Measurements from ENCODE around the gene USP3.

Gene USP3

DNA sequence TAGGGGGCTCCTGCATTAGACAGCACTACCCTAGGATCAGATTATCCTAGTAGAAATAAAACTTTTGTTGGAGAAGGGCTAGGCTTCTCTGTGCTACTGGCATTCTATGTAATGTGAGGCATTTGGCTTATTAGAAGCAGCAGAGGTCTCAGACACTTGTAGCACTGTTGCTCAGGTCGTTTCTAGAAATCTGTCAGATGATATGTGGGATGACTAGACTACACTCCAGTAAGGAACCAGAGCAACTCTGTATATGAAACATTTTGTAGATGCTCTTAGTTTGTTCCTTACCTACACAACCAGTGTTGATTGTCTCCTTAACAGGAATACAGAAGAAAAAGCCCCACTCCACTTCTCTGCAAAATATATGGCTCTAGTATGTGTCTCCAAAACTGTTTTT, 70.9 kb downstream of the USP3 start:
- no peak overlapping the region for H3K9ac ChIP-seq (ENCODE audit: low read depth, low read length)
- H3K27me3 ChIP-seq (ENCODE audit: control insufficient read depth, insufficient read depth, low read length): no peaks in the 10 kb centered on the region
- no peak overlapping the region for H3K27ac ChIP-seq (ENCODE audit: low read depth, low read length)
- no peaks in the 10 kb centered on the region for H3K36me3 ChIP-seq (ENCODE audit: control insufficient read depth, insufficient read depth, low read length)
- no peaks in the 10 kb centered on the region for H3K9me3 ChIP-seq (ENCODE audit: control insufficient read depth, insufficient read depth, low read length)
- H3K4me1 ChIP-seq (ENCODE audit: control insufficient read depth, insufficient read depth, low read length): no peaks in the 10 kb centered on the region
- H3K4me3 ChIP-seq (ENCODE audit: low read depth, low read length): no peak overlapping the region

DNA sequence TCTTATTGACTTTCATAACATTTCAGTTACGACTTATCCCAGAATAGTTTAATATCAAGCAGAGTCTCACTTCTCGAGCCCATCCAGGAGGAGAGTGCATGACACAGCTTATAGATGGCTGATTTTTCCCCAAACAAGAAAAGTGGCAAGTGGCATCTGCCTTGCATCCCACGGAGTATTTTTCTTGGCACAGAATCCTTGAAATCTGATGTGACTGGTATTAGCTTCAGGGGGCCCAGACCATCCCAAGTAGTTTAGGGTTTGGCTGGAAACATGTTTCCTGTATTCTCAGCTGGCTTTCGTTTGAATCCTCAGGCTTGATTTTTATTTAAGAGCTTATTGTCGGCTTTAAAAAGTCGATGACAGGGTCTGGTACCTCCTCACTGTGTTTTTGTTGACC, 72.0 kb downstream of the USP3 start:
- no peak overlapping the region for H3K4me3 ChIP-seq (ENCODE audit: low read depth, low read length)
- H3K36me3 ChIP-seq (ENCODE audit: control insufficient read depth, insufficient read depth, low read length): no peaks in the 10 kb centered on the region
- no peaks in the 10 kb centered on the region for H3K27me3 ChIP-seq (ENCODE audit: control insufficient read depth, insufficient read depth, low read length)
- H3K9ac ChIP-seq (ENCODE audit: low read depth, low read length): no peak overlapping the region
- no peak overlapping the region for H3K27ac ChIP-seq (ENCODE audit: low read depth, low read length)
- no peaks in the 10 kb centered on the region for H3K9me3 ChIP-seq (ENCODE audit: control insufficient read depth, insufficient read depth, low read length)
- no peaks in the 10 kb centered on the region for H3K4me1 ChIP-seq (ENCODE audit: control insufficient read depth, insufficient read depth, low read length)

DNA sequence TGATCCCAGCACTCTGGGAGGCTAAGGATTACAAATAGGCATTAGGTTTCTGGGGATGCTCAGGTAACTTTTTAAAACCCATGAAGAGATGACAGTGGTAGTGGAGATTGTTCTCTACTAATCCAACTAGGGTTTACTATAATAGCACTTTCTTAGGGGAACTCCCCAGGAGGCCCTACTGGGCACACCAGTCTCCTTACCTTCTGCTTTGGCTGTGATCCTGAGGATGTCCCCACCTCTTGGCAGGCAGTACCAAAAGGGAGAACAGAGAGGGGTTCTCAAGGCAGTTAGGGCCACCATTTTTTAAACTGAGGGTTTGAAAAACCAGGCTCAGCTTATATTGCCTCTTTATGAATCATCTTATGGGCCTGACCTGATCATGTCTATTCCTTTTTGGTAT, 77.8 kb downstream of the USP3 start:
- no peaks in the 10 kb centered on the region; the same call in 1 of the 2 replicates for H3K27me3 ChIP-seq (ENCODE audit: control insufficient read depth, insufficient read depth, low read length)
- H3K27ac ChIP-seq (ENCODE audit: low read depth, low read length): no peak overlapping the region
- no peak overlapping the region for H3K9ac ChIP-seq (ENCODE audit: low read depth, low read length)
- no peak overlapping the region for H3K4me3 ChIP-seq (ENCODE audit: low read depth, low read length)
- H3K36me3 ChIP-seq (ENCODE audit: control insufficient read depth, insufficient read depth, low read length): no peaks in the 10 kb centered on the region
- no peaks in the 10 kb centered on the region for H3K9me3 ChIP-seq (ENCODE audit: control insufficient read depth, insufficient read depth, low read length)
- H3K4me1 ChIP-seq (ENCODE audit: control insufficient read depth, insufficient read depth, low read length): no peaks in the 10 kb centered on the region

DNA sequence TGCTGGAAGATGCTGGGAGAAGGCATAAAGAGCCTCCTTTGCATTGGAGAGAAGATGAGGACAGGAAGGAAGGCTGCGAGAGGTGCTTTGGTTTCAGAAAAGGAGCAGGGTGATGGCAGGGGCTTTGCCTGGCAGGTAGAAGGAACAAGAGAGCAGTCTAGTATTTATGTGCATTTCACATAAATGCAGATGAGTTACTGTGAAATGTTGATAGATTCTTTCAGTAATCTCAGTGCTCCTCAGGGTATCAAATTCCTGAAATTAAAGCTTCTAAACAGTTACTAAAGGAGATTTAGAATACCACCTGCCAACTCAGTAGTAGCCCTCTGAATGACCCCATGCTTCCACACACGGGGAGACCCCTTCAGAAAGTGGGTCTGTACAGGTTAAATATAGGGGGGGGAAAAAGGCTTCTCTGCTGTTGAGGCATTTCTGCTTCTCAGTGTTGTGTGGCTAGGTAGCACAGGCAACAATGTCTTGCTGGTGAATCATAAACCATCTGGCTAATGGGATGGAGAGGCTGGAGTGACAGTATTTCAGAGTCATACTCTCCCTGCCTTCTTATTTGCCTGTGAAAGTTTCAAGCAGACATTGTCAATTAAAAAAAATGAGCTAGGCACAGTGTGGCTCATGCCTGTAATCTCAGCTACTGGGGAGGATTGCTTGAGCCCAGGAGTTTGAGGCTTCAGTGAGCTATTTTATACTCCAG, 78.5 kb downstream of the USP3 start:
- H3K9me3 ChIP-seq (ENCODE audit: control insufficient read depth, insufficient read depth, low read length): no peaks in the 10 kb centered on the region
- no peaks in the 10 kb centered on the region for H3K36me3 ChIP-seq (ENCODE audit: control insufficient read depth, insufficient read depth, low read length)
- H3K4me1 ChIP-seq (ENCODE audit: control insufficient read depth, insufficient read depth, low read length): no peaks in the 10 kb centered on the region
- no peak overlapping the region for H3K9ac ChIP-seq (ENCODE audit: low read depth, low read length)
- no peak overlapping the region for H3K27ac ChIP-seq (ENCODE audit: low read depth, low read length)
- H3K4me3 ChIP-seq (ENCODE audit: low read depth, low read length): no peak overlapping the region
- no peaks in the 10 kb centered on the region; the same call in 1 of the 2 replicates for H3K27me3 ChIP-seq (ENCODE audit: control insufficient read depth, insufficient read depth, low read length)

DNA sequence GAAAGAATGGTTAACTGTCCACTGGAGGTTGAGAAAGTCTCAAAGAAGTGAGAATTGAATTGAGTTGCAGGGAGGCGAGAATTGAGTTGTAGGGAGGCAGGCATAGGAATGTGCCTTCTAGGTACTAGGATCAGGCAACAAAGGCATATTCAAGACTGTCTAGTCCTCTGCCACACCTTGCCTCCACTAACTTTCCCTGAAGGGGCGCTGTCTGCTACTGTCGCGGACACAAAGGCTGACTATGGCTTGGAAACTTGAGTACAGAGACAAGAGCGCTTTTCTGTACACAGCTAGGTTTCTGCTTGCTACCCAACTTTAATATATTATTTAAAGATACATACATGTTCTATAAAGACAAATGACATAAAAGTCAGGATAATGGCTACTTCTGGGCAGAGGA, 82.4 kb downstream of the USP3 start:
- Histone ChIP-seq H3K27me3 (ENCODE audit: control insufficient read depth, insufficient read depth, low read length) (no peaks in the 10 kb centered on the region; the same call in 1 of the 2 replicates), H3K4me3 (ENCODE audit: low read depth, low read length) (no peak overlapping the region), H3K9me3 (ENCODE audit: control insufficient read depth, insufficient read depth, low read length) (no peaks in the 10 kb centered on the region), H3K9ac (ENCODE audit: low read depth, low read length) (no peak overlapping the region), H3K36me3 (ENCODE audit: control insufficient read depth, insufficient read depth, low read length) (peaks cover 8% of the 10 kb centered on the region), H3K27ac (ENCODE audit: low read depth, low read length) (no peak overlapping the region), H3K4me1 (ENCODE audit: control insufficient read depth, insufficient read depth, low read length) (no peaks in the 10 kb centered on the region)

DNA sequence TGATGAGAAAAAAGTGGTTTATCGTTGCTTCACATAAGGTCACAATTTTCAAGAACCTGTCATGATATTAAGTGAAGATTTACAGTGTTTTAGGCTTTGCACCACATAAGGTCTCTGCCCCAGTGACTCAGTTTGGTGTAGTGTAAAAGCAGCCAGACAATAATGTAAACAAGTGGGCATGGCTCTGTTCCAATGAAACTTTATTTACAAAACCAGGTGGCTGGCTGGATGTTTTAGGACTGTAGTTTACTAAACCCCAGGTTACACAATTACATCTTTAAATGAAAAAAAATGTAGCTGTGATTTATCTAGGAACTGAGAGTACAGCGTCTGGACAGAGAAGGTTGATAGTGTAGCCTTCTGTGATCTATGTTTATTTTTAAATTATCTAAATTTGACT, 83.1 kb downstream of the USP3 start:
- H3K9ac ChIP-seq (ENCODE audit: low read depth, low read length): no peak overlapping the region
- H3K27ac ChIP-seq (ENCODE audit: low read depth, low read length): no peak overlapping the region
- H3K36me3 ChIP-seq (ENCODE audit: control insufficient read depth, insufficient read depth, low read length): peaks cover 8% of the 10 kb centered on the region

DNA sequence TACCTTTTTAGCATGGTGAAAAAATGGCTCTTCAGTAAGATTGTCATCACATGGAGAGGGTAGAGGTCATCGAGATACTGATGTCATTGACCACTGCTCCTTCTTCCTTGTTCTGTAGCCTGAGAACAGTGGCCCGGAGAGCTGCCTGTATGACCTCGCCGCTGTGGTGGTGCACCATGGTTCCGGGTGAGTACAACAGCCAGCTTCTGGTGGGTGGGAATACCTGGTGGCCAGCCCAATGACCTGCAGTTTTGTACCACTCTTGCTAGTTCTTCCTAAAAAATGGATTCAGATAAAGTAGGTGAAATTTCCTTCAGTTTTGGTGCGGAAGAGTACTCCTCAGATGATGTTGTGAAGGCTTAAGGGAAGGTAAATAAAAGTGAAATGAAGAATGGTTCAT, 84.4 kb downstream of the USP3 start:
- Histone ChIP-seq H3K27ac (ENCODE audit: low read depth, low read length) (no peak overlapping the region), H3K4me3 (ENCODE audit: low read depth, low read length) (no peak overlapping the region), H3K36me3 (ENCODE audit: control insufficient read depth, insufficient read depth, low read length) (peaks cover 8% of the 10 kb centered on the region), H3K4me1 (ENCODE audit: control insufficient read depth, insufficient read depth, low read length) (no peaks in the 10 kb centered on the region), H3K27me3 (ENCODE audit: control insufficient read depth, insufficient read depth, low read length) (no peaks in the 10 kb centered on the region; the same call in 1 of the 2 replicates), H3K9me3 (ENCODE audit: control insufficient read depth, insufficient read depth, low read length) (no peaks in the 10 kb centered on the region), H3K9ac (ENCODE audit: low read depth, low read length) (no peak overlapping the region)

More for the DNA sequence above, 83.1 kb downstream of the USP3 start:
- H3K4me1 ChIP-seq (ENCODE audit: control insufficient read depth, insufficient read depth, low read length): no peaks in the 10 kb centered on the region
- H3K4me3 ChIP-seq (ENCODE audit: low read depth, low read length): no peak overlapping the region
- H3K27me3 ChIP-seq (ENCODE audit: control insufficient read depth, insufficient read depth, low read length): no peaks in the 10 kb centered on the region; the same call in 1 of the 2 replicates
- H3K9me3 ChIP-seq (ENCODE audit: control insufficient read depth, insufficient read depth, low read length): no peaks in the 10 kb centered on the region

DNA sequence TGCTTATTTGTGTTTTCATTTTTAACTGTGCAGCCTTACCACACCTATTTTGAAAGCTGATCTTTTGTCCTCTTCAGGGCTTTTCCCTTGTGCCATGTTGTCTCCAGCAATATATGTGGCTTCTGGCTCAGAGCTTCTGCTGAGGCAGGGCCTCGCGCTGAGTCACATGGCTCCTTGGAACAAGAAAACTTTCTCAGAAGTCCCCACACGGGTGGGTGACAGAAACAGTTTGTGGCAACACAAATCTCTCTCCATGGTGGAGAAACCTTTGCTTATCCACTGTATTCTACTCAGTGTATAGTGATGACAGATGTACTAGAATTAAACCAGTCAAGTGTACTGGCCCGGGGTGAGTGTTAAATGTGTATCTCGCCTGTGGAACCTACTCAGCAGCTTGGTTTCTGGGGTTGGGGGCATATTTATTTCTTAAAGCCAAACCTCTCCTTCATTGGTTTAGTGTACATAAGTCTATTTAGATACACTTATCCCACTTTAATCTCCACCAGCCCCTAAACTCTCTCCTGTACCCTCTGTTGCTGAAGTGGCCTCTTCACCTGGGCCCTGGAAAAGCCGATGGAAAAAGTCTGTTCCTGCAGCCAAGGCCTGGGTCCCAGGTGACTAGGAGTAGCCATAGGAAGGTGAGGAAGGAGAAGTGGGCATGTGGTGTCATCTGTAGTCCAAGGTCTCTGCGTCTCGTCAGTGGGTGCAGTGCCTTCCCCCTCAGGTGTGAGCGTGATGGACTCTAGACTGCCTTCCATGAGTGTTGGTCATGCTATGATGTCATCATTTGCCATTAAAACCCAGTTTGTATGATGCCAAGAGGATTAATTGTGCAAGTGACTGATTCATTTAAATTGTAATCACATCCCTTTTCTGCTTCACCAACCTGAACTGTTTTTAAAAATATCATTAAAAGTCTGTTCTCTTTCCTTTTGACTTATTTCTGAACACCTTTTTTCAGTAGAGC, 89.6 kb downstream of the USP3 start:
- no peak overlapping the region for H3K4me3 ChIP-seq (ENCODE audit: low read depth, low read length)
- peaks cover 7% of the 10 kb centered on the region; the same call in 1 of the 2 replicates for H3K4me1 ChIP-seq (ENCODE audit: control insufficient read depth, insufficient read depth, low read length)
- H3K27me3 ChIP-seq (ENCODE audit: control insufficient read depth, insufficient read depth, low read length): peaks cover 2% of the 10 kb centered on the region
- no peaks in the 10 kb centered on the region for H3K9me3 ChIP-seq (ENCODE audit: control insufficient read depth, insufficient read depth, low read length)
- no peak overlapping the region for H3K9ac ChIP-seq (ENCODE audit: low read depth, low read length)
- no peak overlapping the region for H3K27ac ChIP-seq (ENCODE audit: low read depth, low read length)
- peaks cover 8% of the 10 kb centered on the region for H3K36me3 ChIP-seq (ENCODE audit: control insufficient read depth, insufficient read depth, low read length)

DNA sequence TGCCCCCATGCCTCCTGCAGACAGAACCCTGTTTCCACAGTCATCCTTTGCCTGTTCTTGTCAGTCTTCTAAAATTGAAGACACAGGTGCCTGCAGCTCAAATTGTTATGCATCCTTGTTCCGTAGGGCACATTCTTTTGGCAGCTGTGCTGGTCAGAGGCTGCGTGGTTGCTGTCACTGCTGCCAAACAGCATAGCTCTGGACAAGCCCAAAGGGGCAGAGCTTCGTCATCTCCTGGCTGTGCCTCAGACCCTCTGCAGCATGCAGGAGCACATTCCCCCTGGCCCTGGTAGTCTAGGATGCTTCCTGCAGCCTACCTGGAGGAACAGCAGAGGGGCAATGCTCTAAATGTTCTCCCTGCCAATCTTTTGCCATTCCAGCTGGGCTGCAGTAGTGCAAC, 90.7 kb downstream of the USP3 start:
- no peak overlapping the region for H3K4me3 ChIP-seq (ENCODE audit: low read depth, low read length)
- H3K9me3 ChIP-seq (ENCODE audit: control insufficient read depth, insufficient read depth, low read length): no peaks in the 10 kb centered on the region
- peaks cover 8% of the 10 kb centered on the region for H3K36me3 ChIP-seq (ENCODE audit: control insufficient read depth, insufficient read depth, low read length)
- H3K9ac ChIP-seq (ENCODE audit: low read depth, low read length): no peak overlapping the region
- peaks cover 9% of the 10 kb centered on the region for H3K27me3 ChIP-seq (ENCODE audit: control insufficient read depth, insufficient read depth, low read length)
- no peak overlapping the region for H3K27ac ChIP-seq (ENCODE audit: low read depth, low read length)
- peaks cover 12% of the 10 kb centered on the region; the same call in 1 of the 2 replicates for H3K4me1 ChIP-seq (ENCODE audit: control insufficient read depth, insufficient read depth, low read length)

DNA sequence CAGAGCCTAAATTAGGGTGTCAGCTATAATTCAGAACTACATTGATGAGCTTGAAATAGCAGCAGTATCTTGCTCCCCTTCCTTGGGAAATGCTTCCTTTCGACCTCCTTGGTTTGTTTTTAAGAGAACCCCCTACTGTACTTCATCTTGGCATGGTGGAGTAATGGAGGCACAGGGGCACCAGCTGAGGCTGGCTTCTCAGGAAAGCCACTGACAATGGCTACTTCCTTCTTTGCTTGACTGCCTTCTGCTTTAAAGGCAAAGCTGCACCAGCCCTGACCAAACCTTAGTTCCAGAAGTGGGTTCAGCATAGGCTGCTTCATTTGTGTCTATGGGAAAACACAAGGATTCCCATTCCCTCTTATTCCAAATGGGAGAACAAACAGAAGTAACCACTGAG, 91.3 kb downstream of the USP3 start:
- no peak overlapping the region for H3K27ac ChIP-seq (ENCODE audit: low read depth, low read length)
- H3K27me3 ChIP-seq (ENCODE audit: control insufficient read depth, insufficient read depth, low read length): peaks cover 16% of the 10 kb centered on the region
- peaks cover 6% of the 10 kb centered on the region for H3K36me3 ChIP-seq (ENCODE audit: control insufficient read depth, insufficient read depth, low read length)
- H3K9ac ChIP-seq (ENCODE audit: low read depth, low read length): no peak overlapping the region
- peaks cover 15% of the 10 kb centered on the region; the same call in 1 of the 2 replicates for H3K4me1 ChIP-seq (ENCODE audit: control insufficient read depth, insufficient read depth, low read length)
- H3K4me3 ChIP-seq (ENCODE audit: low read depth, low read length): no peak overlapping the region
- no peaks in the 10 kb centered on the region for H3K9me3 ChIP-seq (ENCODE audit: control insufficient read depth, insufficient read depth, low read length)

DNA sequence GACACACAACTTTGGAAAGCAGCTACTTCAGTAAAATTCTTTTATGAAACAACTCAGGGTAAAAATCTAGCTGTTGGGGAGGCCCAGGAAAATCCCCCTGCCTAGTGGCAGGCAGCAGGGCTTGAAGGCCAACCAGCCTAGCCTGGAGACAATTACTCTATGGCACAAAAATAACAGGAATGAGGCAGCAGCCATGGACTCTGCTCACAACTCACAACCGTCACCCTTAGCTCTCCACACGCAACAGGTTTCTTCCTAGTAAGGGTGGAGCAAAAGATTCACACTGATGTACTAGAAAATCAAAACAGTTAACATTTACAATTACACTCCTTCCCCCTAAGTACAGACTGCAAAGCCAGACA, 92.3 kb downstream of the USP3 start:
- H3K36me3 ChIP-seq (ENCODE audit: control insufficient read depth, insufficient read depth, low read length): no peaks in the 10 kb centered on the region
- H3K9ac ChIP-seq (ENCODE audit: low read depth, low read length): no peak overlapping the region
- no peak overlapping the region for H3K4me3 ChIP-seq (ENCODE audit: low read depth, low read length)
- H3K9me3 ChIP-seq (ENCODE audit: control insufficient read depth, insufficient read depth, low read length): no peaks in the 10 kb centered on the region
- no peak overlapping the region for H3K27ac ChIP-seq (ENCODE audit: low read depth, low read length)
- H3K27me3 ChIP-seq (ENCODE audit: control insufficient read depth, insufficient read depth, low read length): peaks cover 24% of the 10 kb centered on the region
- H3K4me1 ChIP-seq (ENCODE audit: control insufficient read depth, insufficient read depth, low read length): peaks cover 17% of the 10 kb centered on the region; the same call in 1 of the 2 replicates

Data from HUES48 (cell line).